NCI-H187 (cell line): ENCODE measurements around the gene NSG2.

Source experiments
- DNase-seq, 2 experiments: peaks; one replicate each; lab custom pipeline; 2025; lab: John Stamatoyannopoulos, UW

NSG2 gene

GRCh38 chr5:174059247-174059646, 13.7 kb downstream of the NSG2 start:
- no peak for DNase-seq

DNA sequence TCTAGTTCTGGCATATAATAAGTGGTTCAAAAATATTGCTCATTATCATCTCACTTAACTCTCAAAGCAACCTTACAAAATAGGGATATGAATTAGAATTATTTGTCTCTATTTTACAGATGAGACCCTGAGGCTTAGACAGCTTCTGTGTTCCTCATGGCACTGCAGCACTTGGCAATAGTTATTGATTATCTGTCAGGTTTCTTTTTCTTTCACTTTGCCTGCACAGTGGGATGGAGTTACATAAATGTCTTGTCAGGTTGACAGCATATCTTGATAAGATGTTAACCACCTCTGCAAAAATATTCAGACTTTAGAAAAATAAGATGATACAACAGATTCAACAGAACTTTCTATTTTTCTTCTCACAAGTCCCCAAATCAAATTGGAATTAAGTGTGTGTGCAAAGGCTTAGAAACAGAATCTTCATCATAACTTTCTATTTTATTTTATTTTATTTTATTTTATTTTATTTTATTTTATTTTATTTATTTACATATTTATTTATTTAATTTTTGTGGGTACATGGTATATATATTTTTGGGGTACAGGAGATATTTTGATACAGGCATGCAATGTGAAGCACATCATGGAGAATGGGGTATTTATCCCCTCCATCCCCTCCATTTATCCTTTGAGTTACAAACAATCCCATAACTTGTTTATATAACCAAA, 17.7 kb downstream of the NSG2 start:
- DNase-seq: no peak

GRCh38 chr5:174064171-174064570, 18.7 kb downstream of the NSG2 start:
- no peak for DNase-seq

GRCh38 chr5:174065528-174066197, 20.2 kb downstream of the NSG2 start:
- peak; percentile 49 to 59 for DNase-seq

GRCh38 chr5:174067499-174067898, 22.0 kb downstream of the NSG2 start:
- no peak for DNase-seq

- DNase-seq: no peak
Measured at GRCh38 chr5:174071484-174071883, 26.0 kb downstream of the NSG2 start.

GRCh38 chr5:174073122-174073660, 27.7 kb downstream of the NSG2 start:
- DNase-seq: no peak

GRCh38 chr5:174074369-174074768, 28.9 kb downstream of the NSG2 start:
- DNase-seq: no peak

DNA sequence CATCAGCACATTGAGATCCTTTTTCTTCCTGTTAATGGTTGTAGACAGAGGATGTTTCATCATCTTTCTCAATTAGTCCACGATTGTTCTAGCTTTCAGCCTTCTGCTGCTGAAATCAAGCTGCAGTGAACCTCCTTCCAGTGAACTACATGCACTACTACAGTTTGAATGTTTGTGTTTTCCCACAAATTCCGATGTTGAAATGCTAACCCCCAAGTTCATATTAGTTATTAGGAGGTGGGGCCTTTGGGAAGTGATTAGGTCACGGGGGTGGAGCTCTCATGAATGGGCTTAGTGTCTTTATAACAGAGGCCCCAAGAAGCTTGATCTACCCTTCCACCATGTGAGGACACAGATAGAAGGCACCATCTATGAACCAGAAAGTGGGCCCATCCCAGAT, 32.9 kb downstream of the NSG2 start:
- no peak for DNase-seq

DNA sequence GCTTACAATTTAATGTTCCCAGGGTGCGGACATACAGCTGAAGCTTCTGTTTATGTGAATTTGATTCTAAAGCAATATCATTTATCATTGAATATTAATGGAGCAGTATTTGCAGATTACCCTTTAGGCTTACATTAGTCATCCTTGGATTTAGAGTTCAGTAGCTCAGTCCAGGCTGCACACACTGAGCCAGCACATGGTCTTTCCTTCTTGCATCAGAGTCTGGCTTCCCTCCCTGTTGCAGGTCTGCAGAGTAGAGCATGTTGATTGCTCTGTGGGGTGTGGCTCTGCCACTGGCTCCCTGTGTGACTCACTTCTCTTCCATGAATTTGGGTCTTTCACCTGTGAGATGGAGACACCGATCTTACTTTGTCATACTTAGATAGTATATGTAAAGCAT, 36.8 kb downstream of the NSG2 start:
- peak in 1 of 2 experiments; percentile 40 for DNase-seq

- DNase-seq: no peak
Measured at GRCh38 chr5:174083056-174083827, 37.7 kb downstream of the NSG2 start.

DNA sequence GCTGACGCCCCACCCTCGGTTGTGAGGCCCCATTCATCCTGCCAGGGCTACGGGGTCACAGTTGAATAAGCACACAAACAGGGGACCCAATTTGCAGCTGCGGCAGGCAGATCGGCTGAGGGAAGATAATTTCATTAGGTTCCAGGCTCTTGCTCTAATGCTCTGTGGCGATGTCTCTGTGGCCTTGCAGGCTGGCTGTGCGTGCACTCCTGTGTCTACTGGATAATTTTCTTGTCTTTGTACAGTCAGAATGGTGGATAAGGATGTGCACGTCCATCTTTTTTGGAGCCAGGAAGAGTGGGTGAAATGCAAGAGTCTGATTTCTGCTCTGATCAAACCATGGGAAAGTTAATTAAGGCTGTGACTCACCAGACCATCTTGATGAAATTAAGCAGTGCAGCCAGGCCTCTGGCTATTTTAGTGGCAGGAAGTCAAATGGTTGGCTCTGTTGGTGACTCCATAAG, 39.2 kb downstream of the NSG2 start:
- no peak for DNase-seq

DNA sequence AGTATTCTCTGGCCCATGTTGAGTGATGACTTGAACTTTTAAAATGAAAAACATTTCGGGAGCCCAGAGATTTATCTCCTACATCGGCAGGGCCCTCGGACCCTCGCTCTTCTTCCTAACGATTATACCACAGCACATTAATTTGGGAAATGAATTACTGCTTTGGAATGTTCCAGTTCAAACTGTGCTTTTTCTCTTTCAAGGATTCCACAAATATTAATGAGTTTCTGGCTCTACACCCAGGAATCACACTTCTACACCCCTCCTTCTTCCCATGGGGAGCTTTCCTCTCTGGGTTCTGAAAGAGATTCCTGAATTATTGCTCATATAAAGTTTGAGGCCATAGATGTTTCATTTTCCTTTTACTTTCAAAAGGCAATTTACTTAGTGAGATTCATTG, 41.2 kb downstream of the NSG2 start:
- no peak for DNase-seq

- no peak for DNase-seq
Measured at GRCh38 chr5:174087783-174088182, 42.3 kb downstream of the NSG2 start.

- DNase-seq: no peak
Measured at GRCh38 chr5:174090129-174090528, 44.6 kb downstream of the NSG2 start.

DNA sequence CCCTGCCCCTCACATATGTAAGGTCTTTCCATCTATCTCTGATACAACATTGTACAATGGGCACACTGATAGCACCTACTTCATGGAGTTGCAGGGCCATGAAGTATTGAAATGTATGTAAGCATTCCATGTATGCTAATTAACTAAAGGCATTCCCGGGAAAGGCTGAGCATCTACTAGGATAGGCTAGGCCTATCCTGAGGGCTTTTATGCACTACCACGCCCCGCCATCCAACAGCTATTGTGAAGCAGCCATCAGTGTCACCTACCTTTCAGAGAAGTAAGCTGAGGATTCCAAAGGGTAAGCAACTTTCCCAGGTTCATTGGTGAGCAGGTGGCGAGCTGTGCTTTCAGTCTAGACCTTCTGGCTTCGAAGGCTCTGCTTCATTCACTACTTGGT, 47.6 kb downstream of the NSG2 start:
- DNase-seq: no peak

- no peak for DNase-seq
Measured at GRCh38 chr5:174094857-174095606, 49.5 kb downstream of the NSG2 start.

DNA sequence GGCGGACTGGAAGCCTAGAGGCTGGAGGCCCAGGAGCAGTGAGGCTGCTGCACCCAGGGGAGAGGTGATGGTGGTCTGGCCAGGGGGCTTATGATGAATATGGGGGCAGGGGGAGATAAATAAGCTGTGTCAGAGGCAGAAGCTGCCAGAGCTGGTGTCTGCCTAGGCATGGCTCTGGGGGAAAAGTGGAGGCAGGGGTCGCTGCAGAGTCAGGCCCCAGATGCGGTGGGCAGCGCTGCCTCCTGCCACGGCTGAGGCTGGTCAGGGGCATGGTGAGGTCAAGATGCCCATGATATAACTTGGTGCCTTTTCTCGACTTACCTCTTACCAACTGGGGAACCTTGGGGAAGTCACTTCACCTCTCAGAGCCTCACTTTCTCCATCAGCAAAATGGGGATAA, 51.1 kb downstream of the NSG2 start:
- DNase-seq: no peak

DNA sequence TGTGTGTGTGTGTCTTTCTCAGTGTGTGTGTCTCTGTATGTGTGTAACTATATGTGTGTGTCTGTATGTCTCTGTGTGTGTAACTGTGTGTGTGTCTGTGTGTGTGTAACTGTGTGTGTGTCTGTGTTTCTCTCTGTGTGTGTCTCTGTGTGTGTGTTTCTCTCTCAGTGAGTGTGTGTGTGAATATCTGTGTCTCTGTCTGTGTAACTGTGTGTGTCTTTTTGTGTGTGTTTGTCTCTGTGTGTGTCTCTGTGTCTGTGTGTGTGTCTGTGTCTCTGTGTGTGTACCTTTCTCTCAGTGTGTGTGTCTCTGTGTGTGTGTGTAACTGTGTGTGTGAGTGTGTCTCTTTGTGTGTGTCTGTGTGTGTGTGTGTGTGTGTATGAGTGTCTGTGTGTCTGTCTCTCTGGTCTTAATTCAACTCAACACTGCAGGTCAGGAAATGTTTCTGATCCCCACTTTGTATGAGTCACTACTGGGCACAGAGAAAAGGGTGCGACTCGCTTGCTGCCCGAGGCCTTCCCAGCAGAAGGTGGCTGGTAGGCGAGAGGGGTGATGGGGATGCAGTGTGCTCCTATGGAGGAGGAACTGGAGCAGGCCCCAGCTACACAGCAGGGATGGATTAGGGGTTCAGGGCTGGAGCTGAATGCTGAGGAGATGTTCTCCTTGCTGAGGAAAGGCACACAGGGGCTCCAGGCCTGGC, 52.1 kb downstream of the NSG2 start:
- no peak for DNase-seq

- DNase-seq: no peak
Measured at GRCh38 chr5:174098694-174099093, 53.2 kb downstream of the NSG2 start.

- no peak for DNase-seq
Measured at GRCh38 chr5:174100490-174100889, 55.0 kb downstream of the NSG2 start.
